SK-N-SH treated with all-trans-retinoic acid at 6 μM for 48 hours (cell line): Measurements from ENCODE around the gene SYDE1.

ENCODE experiments used
- ATAC-seq: fragments of 200-7000 bp; cut with Tn5 transposase; 3 replicates; pipeline ENCODE4 v1.9.1; 2020; ENCODE audit warnings: mild to moderate bottlenecking, moderate library complexity
- ARNTL ChIP-seq: fragments of 450-650 bp; formaldehyde crosslinking; IDR thresholded peaks from 2 replicates; pipeline ENCODE4 v1.5.0; 2020; ENCODE audit warnings: low read depth, mild to moderate bottlenecking, moderate library complexity, borderline replicate concordance
- BACH2 ChIP-seq: fragments of 250-450 bp; sonication (Bioruptor Pico); IDR thresholded peaks from 2 replicates; pipeline ENCODE4 v1.9.0; 2021; ENCODE audit warnings: mild to moderate bottlenecking, borderline replicate concordance
- CSDC2 ChIP-seq: fragments of 250-450 bp; sonication (Bioruptor Pico); IDR thresholded peaks from 2 replicates; pipeline ENCODE4 v1.5.0; 2020; ENCODE audit warnings: mild to moderate bottlenecking, moderate library complexity
- GLIS3 ChIP-seq: fragments of 250-450 bp; sonication (Bioruptor Pico); IDR thresholded peaks from 2 replicates; pipeline ENCODE4 v1.5.0; 2020; ENCODE audit warnings: mild to moderate bottlenecking, moderate library complexity
- ISL1 ChIP-seq: fragments of 250-450 bp; sonication (Bioruptor Pico); IDR thresholded peaks from 2 replicates; pipeline ENCODE4 v2.1.2; 2022; ENCODE audit warnings: mild to moderate bottlenecking, moderate library complexity
- RARB ChIP-seq: fragments of 250-450 bp; sonication (Bioruptor Pico); IDR thresholded peaks from 2 replicates; pipeline ENCODE4 v1.8.0; 2021; ENCODE audit warnings: mild to moderate bottlenecking, moderate library complexity
- TOX ChIP-seq: fragments of 250-450 bp; sonication (Bioruptor Pico); IDR thresholded peaks from 2 replicates; pipeline ENCODE4 v1.8.0; 2021; ENCODE audit warnings: mild to moderate bottlenecking, moderate library complexity, borderline replicate concordance
- ZC3H10 ChIP-seq: fragments of 250-450 bp; sonication (Bioruptor Pico); IDR thresholded peaks from 2 replicates; pipeline ENCODE4 v1.5.1; 2021; ENCODE audit warnings: mild to moderate bottlenecking, moderate library complexity
- ZFP3 ChIP-seq: fragments of 250-450 bp; sonication (Bioruptor Pico); IDR thresholded peaks from 2 replicates; pipeline ENCODE4 v1.5.0; 2020; ENCODE audit warnings: mild to moderate bottlenecking, moderate library complexity
- ZNF70 ChIP-seq: fragments of 450-650 bp; formaldehyde crosslinking; IDR thresholded peaks from 2 replicates; pipeline ENCODE4 v1.5.0; 2020; ENCODE audit warnings: mild to moderate bottlenecking, moderate library complexity
- ZNF8 ChIP-seq: fragments of 450-650 bp; formaldehyde crosslinking; IDR thresholded peaks from 2 replicates; pipeline ENCODE4 v1.5.0; 2020; ENCODE audit warnings: mild to moderate bottlenecking, moderate library complexity
- TF ChIP-seq, protein P1 (sequence below): fragments of 250-450 bp; sonication (Bioruptor Pico); IDR thresholded peaks from 2 replicates; pipeline ENCODE4 v1.5.0; 2020; ENCODE audit warnings: mild to moderate bottlenecking, moderate library complexity
- TF ChIP-seq, protein P2 (sequence below): fragments of 250-450 bp; sonication (Bioruptor Pico); IDR thresholded peaks from 2 replicates; pipeline ENCODE4 v1.5.1; 2021; ENCODE audit warnings: mild to moderate bottlenecking, moderate library complexity
- TF ChIP-seq, protein P3 (sequence below): fragments of 250-450 bp; sonication (Bioruptor Pico); IDR thresholded peaks from 2 replicates; pipeline ENCODE4 v1.8.0; 2020; ENCODE audit warnings: mild to moderate bottlenecking, moderate library complexity, borderline replicate concordance
- TF ChIP-seq, protein P4 (sequence below): fragments of 250-450 bp; sonication (Bioruptor Pico); IDR thresholded peaks from 2 replicates; pipeline ENCODE4 v1.8.0; 2021; ENCODE audit warnings: low read depth, mild to moderate bottlenecking, moderate library complexity, borderline replicate concordance

SYDE1 gene

DNA sequence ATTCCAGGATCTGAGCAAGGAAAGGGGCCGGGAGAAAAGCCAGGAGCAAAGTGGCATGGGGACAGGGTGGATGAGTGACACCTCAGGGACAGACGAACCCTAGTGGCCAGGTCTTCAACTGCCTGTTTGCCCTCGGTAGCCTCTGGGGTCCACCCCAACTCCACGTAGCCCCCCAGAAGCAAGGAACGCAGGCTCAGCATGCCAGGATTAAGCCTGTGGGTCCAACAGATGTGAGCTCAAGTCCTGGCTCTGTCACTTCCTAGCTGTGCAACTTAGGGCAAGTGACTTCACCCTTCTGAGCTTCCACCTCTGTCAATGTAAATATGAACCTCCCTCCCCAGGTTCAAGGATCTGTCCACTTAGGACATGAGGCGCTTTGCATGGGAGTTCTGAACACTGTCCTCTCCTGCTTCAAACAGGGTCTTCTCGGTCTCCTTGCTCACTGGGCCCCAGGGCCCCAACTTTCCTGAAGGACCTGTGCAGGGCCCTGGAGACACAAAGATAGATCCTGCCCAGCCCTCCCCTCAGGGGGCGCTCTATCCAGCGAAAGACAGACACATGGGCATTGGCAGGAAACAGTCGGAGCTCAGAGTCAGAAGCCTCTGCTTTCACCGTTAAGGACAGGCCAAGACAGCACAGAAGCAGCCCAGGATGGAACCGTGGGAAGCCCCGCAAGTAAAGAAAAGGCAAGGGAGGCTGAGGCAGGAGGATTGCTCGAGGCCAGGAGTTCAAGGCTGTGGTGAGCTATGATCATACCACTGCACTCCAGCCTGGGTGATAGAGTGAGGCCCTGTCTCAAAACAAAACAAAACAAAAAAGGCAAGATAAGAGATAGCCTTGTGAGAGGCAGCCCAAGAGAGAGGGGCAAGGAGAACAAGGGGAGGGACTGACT is 13.2 kb downstream of the SYDE1 start:
- TF ChIP-seq, protein P1, sequence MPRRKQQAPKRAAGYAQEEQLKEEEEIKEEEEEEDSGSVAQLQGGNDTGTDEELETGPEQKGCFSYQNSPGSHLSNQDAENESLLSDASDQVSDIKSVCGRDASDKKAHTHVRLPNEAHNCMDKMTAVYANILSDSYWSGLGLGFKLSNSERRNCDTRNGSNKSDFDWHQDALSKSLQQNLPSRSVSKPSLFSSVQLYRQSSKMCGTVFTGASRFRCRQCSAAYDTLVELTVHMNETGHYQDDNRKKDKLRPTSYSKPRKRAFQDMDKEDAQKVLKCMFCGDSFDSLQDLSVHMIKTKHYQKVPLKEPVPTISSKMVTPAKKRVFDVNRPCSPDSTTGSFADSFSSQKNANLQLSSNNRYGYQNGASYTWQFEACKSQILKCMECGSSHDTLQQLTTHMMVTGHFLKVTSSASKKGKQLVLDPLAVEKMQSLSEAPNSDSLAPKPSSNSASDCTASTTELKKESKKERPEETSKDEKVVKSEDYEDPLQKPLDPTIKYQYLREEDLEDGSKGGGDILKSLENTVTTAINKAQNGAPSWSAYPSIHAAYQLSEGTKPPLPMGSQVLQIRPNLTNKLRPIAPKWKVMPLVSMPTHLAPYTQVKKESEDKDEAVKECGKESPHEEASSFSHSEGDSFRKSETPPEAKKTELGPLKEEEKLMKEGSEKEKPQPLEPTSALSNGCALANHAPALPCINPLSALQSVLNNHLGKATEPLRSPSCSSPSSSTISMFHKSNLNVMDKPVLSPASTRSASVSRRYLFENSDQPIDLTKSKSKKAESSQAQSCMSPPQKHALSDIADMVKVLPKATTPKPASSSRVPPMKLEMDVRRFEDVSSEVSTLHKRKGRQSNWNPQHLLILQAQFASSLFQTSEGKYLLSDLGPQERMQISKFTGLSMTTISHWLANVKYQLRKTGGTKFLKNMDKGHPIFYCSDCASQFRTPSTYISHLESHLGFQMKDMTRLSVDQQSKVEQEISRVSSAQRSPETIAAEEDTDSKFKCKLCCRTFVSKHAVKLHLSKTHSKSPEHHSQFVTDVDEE (CRISPR knock-in tag), result no peak
- no peak for TF ChIP-seq ZFP3 (CRISPR knock-in tag)
- no peak for TF ChIP-seq CSDC2 (CRISPR knock-in tag)
- no peak for TF ChIP-seq GLIS3
- no peak for TF ChIP-seq ARNTL (CRISPR knock-in tag)
- no peak for ATAC-seq

DNA sequence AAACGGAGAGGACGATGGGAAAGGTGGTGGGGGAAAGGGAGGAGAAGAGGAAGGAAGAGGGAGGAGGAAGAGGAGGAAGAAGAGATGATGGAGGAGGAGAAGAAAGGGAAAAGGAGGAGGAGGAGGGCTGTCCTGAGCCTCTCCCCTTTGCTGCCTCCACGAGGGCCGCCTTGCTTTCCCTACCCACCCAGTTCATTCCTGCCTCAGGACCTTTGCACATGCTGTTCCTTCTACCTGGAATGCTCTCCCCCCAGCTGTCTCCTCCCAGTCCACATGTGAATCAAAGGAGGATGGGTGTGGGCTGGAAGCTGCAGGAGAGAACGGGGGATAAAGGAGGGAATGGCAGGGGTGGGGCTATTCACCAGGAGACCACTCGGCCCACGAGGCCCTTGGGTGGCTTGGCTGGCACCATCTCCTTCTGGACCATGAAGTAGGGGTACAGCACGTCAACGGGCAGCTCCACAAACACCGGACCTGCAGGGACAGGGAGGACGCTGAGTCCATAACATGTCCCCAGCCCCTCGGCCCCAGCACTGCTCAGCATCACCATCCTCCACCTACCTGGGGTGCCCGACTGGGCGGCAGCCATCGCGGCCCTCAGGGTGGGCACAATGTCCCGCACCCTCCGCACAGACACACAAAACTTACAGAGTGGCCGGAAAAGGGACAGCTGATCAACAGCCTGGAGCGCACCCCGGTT is 15.3 kb downstream of the SYDE1 start:
- TF ChIP-seq TOX (CRISPR knock-in tag), result no peak
- TF ChIP-seq, protein P2, sequence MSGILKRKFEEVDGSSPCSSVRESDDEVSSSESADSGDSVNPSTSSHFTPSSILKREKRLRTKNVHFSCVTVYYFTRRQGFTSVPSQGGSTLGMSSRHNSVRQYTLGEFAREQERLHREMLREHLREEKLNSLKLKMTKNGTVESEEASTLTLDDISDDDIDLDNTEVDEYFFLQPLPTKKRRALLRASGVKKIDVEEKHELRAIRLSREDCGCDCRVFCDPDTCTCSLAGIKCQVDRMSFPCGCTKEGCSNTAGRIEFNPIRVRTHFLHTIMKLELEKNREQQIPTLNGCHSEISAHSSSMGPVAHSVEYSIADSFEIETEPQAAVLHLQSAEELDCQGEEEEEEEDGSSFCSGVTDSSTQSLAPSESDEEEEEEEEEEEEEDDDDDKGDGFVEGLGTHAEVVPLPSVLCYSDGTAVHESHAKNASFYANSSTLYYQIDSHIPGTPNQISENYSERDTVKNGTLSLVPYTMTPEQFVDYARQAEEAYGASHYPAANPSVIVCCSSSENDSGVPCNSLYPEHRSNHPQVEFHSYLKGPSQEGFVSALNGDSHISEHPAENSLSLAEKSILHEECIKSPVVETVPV (CRISPR knock-in tag), result no peak
- TF ChIP-seq CSDC2 (CRISPR knock-in tag), result no peak
- TF ChIP-seq RARB (CRISPR knock-in tag), result no peak
- TF ChIP-seq, protein P3, sequence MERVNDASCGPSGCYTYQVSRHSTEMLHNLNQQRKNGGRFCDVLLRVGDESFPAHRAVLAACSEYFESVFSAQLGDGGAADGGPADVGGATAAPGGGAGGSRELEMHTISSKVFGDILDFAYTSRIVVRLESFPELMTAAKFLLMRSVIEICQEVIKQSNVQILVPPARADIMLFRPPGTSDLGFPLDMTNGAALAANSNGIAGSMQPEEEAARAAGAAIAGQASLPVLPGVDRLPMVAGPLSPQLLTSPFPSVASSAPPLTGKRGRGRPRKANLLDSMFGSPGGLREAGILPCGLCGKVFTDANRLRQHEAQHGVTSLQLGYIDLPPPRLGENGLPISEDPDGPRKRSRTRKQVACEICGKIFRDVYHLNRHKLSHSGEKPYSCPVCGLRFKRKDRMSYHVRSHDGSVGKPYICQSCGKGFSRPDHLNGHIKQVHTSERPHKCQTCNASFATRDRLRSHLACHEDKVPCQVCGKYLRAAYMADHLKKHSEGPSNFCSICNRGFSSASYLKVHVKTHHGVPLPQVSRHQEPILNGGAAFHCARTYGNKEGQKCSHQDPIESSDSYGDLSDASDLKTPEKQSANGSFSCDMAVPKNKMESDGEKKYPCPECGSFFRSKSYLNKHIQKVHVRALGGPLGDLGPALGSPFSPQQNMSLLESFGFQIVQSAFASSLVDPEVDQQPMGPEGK (CRISPR knock-in tag), result no peak
- no peak for TF ChIP-seq ZNF8 (CRISPR knock-in tag)
- TF ChIP-seq ARNTL (CRISPR knock-in tag), result no peak
- no peak for TF ChIP-seq BACH2 (CRISPR knock-in tag)
- no peak for ATAC-seq

GRCh38 chr19:15123031-15123890 is 16.1 kb downstream of the SYDE1 start:
- ATAC-seq, result no peak
- TF ChIP-seq ISL1 (CRISPR knock-in tag) (no peak), ZNF70 (no peak), GLIS3 (no peak), TOX (CRISPR knock-in tag) (no peak), ZC3H10 (CRISPR knock-in tag) (no peak), CSDC2 (CRISPR knock-in tag) (no peak), ARNTL (CRISPR knock-in tag) (no peak)
- TF ChIP-seq, protein P4, sequence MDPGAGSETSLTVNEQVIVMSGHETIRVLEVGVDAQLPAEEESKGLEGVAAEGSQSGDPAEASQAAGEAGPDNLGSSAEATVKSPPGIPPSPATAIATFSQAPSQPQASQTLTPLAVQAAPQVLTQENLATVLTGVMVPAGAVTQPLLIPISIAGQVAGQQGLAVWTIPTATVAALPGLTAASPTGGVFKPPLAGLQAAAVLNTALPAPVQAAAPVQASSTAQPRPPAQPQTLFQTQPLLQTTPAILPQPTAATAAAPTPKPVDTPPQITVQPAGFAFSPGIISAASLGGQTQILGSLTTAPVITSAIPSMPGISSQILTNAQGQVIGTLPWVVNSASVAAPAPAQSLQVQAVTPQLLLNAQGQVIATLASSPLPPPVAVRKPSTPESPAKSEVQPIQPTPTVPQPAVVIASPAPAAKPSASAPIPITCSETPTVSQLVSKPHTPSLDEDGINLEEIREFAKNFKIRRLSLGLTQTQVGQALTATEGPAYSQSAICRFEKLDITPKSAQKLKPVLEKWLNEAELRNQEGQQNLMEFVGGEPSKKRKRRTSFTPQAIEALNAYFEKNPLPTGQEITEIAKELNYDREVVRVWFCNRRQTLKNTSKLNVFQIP (CRISPR knock-in tag), result no peak
- TF ChIP-seq, protein P1 (CRISPR knock-in tag), result no peak
- TF ChIP-seq, protein P3 (CRISPR knock-in tag), result no peak
